Testis (tissue), 3 donors: ENCODE results near the gene TBC1D23. TPM values are rescaled to one million over a fixed set of nuclear protein-coding genes. Genes with fewer than 3 reads are reported as not detected.
"Not testable (repeated sequence)": the region's sequence is repeated elsewhere in the genome, so short reads cannot be mapped to it uniquely, and the experiment has no call there.

Experiments used
- DNase-seq: peaks from one replicate; pipeline ENCODE4 v3.0.0-alpha.2; 2019
- H3K27ac ChIP-seq, 2 donors: fragments of 200-600 bp; sonication (generic); one replicate each; pipeline ENCODE4 v1.5.1; 2019
- H3K27me3 ChIP-seq: fragments of 200-600 bp; sonication (generic); one replicate; pipeline ENCODE4 v1.5.1; 2019
- H3K36me3 ChIP-seq: fragments of 200-600 bp; sonication (generic); one replicate; pipeline ENCODE4 v1.5.1; 2017; ENCODE audit warnings: low read depth; ENCODE audit errors: missing control alignments
- H3K4me1 ChIP-seq: fragments of 200-600 bp; sonication (generic); one replicate; pipeline ENCODE4 v1.5.1; 2019
- H3K4me3 ChIP-seq, 2 donors: fragments of 200-600 bp; sonication (generic); one replicate each; pipeline ENCODE4 v1.5.1; 2017 to 2019
- H3K9me3 ChIP-seq: fragments of 200-600 bp; sonication (generic); one replicate; pipeline ENCODE4 v1.5.1; 2017
- POLR2A ChIP-seq: fragments of 450-650 bp; IDR thresholded peaks from one replicate; pipeline ENCODE4 v1.6.1; 2017; ENCODE audit warnings: antibody characterized with exemption, mild to moderate bottlenecking, moderate library complexity
- WGBS, 2 donors: methylation state at CpG; one replicate each; pipeline ENCODE4 v1.1.5; 2018; 5-methylcytosine and 5-hydroxymethylcytosine counted together
- intact Hi-C: fragments of 100-400 bp; cut with DNase I; formaldehyde crosslinking; loops from one replicate; pipeline ENCODE4 v1.15.1; 2023; ENCODE audit warnings: low total_unique reads
- polyA plus RNA-seq: library from polyadenylated mRNA; stranded (reverse); fragments of 350-450 nt; fragmentation: Illumina TruSeq; extraction: RNeasy Lipid Tissue Mini Kit (QIAGEN cat#74804); gene quantifications from one replicate; pipeline ENCODE4 v1.2.3, GENCODE V29; 2014; ENCODE audit warnings: low read depth, low replicate concordance; ENCODE audit not compliant: insufficient read depth
- total RNA-seq, 2 donors: library from RNA; depleted of rRNA; stranded (reverse); fragments of >200 nt; gene quantifications; one replicate each; pipeline ENCODE4 v1.2.3, GENCODE V29; 2016
- TF ChIP-seq, protein P1 (sequence below), 3 experiments: fragments of 450-650 bp in 2 of 3; fragments of 200-600 bp in 1 of 3; sonication (generic) in 1 of 3; IDR thresholded peaks; one replicate each; pipeline ENCODE4 v1.5.1; 2016 to 2019; ENCODE audit warnings: antibody characterized with exemption in 3 of 3, mild to moderate bottlenecking in 2 of 3, moderate library complexity in 1 of 3

The TBC1D23 gene
- total and polyA plus RNA-seq, 3 donors from 2014 or later: 20.6 to 35.6 (median 28.7) TPM

DNA sequence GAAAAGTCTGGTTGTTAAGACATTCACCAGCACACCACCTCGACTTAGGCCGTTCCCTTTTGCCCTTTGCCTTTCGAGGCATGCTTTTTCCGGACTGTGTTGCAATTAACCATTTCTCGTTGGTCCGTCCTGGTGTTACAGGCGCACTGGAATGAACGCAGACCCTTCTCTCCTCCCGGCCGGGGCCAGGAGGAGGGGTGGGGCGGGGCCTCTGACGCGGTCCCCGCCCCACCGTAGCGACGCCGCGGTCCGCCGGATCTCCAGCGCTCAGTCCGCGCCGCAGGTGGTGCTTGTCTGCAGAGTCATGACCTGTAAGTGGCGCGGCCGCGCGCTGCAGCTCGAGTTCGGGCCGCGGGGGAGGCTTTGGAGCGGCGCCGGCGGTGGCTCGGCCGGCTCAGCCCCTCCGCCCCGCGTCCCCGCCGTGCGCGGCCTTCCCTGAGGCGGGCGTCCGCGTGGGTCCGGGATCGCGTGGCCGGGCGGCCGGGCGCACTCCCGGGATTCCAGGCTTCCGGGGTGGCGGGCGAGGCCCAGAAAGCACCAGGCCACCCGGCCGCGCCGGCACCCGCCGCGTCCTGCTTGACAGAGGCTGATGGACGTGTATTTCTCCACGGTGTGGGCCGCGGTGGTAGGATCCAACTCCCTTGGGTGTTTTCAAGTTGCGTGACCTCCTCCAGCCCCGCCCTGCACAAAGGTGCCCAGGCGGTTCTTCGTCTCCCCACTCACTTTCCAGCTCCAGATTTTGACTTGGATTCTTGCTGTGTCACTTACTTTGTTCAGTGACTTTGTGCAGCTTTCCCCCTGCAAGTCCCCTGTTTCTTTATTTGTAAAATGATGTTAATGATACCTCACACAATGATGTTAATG, 73.9 kb downstream of the TBC1D23 start, which contains the start of gene NIT2:
TSS of gene NIT2 (plus strand) at position 270 of the 864 bp plus-strand sequence. CDS start at position 305, 35 bp downstream.
- peaks cover 8% of the 10 kb centered on the region for H3K4me1 ChIP-seq
- peak; percentile 92 for DNase-seq
- H3K27ac ChIP-seq: peak within 1 kb of the TSS; percentile 51 to 88
- no peaks in the 10 kb centered on the region for H3K9me3 ChIP-seq
- no peaks in the 10 kb centered on the region for H3K36me3 ChIP-seq
- no peak for TF ChIP-seq POLR2A
- 0% methylated on average over 11 to 61 of the region's 77 CpGs for WGBS, 2 donors
- intact Hi-C loops: no loop called here
- H3K4me3 ChIP-seq: peak within 1 kb of the TSS; percentile 63 to 78
- H3K27me3 ChIP-seq: no peaks in the 10 kb centered on the region

DNA sequence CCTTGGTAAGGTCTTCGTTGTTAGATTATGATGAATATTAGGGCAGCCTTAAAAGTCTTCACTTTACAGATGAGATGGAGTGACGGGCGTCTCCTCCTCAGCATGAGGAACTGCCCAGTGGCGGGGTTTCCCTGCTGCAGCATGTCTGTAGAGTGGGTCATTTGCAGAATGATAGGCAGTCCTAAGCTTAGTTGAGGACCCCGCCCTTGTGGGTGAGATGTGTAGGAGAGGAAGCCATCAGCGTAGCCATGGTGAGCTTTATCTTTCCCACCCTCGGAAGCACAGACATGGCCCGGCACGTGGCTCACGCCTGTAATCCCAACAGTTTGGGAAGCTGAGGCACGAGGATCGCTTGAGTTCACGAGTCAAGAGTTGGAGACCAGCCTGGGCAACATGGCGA, 74.6 kb downstream of the TBC1D23 start:
- H3K27me3 ChIP-seq: no peaks in the 10 kb centered on the region
- H3K4me3 ChIP-seq: peak overlapping the region; percentile 63 to 78
- H3K27ac ChIP-seq: peak overlapping the region; percentile 51 to 88
- WGBS, 2 donors: 51 to 62% methylated on average over 12 to 14 of the region's 14 CpGs
- TF ChIP-seq POLR2A: no peak
- TF ChIP-seq, protein P1, sequence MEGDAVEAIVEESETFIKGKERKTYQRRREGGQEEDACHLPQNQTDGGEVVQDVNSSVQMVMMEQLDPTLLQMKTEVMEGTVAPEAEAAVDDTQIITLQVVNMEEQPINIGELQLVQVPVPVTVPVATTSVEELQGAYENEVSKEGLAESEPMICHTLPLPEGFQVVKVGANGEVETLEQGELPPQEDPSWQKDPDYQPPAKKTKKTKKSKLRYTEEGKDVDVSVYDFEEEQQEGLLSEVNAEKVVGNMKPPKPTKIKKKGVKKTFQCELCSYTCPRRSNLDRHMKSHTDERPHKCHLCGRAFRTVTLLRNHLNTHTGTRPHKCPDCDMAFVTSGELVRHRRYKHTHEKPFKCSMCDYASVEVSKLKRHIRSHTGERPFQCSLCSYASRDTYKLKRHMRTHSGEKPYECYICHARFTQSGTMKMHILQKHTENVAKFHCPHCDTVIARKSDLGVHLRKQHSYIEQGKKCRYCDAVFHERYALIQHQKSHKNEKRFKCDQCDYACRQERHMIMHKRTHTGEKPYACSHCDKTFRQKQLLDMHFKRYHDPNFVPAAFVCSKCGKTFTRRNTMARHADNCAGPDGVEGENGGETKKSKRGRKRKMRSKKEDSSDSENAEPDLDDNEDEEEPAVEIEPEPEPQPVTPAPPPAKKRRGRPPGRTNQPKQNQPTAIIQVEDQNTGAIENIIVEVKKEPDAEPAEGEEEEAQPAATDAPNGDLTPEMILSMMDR (IDR thresholded peaks at IDR 0.05): no peak
- peaks cover 8% of the 10 kb centered on the region for H3K4me1 ChIP-seq
- no peaks in the 10 kb centered on the region for H3K36me3 ChIP-seq
- no peaks in the 10 kb centered on the region for H3K9me3 ChIP-seq
- peak; percentile 22 for DNase-seq
- intact Hi-C loops: no loop called here

GRCh38 chr3:100336229-100336628, 75.4 kb downstream of the TBC1D23 start:
- H3K27ac ChIP-seq, H3K4me3 ChIP-seq, H3K4me1 ChIP-seq, H3K36me3 ChIP-seq, intact Hi-C loops, H3K27me3 ChIP-seq, H3K9me3 ChIP-seq, DNase-seq: not testable (repeated sequence)
- WGBS, 2 donors: 62 to 80% methylated on average over 10 of the region's 10 CpGs

DNA sequence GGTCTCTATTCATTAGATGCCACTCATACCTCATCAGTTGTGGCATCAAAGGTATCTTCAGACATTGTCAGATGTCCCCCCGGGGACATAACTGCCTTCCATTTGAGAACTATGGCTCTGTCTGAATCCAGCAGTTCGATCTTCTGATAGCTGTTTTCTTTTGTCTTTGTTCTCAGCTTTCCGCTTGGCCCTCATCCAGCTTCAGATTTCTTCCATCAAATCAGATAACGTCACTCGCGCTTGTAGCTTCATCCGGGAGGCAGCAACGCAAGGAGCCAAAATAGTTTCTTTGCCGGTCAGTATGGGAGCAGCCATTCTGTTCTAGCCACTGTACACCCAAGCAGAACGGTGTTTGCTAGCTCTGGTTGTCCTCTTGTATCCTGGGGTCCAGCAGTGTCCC, 78.1 kb downstream of the TBC1D23 start:
- intact Hi-C loops: no loop called here
- H3K36me3 ChIP-seq: no peaks in the 10 kb centered on the region

DNA sequence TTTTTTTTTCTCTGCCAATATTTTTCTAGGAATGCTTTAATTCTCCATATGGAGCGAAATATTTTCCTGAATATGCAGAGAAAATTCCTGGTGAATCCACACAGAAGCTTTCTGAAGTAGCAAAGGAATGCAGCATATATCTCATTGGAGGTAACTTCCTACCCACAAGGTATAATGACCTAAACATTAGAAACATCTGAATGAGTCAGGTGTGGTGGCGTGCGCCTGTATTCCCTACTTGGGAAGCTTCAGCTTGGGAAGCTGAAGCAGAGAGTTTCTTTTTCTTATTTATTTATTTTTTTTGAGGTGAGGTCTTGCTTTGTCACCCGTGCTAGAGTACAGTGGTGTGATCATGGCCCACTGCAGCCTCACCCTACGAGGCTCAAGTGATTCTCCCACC, 79.0 kb downstream of the TBC1D23 start:
- no peak for DNase-seq
- 90 to 97% methylated on average over 5 of the region's 5 CpGs for WGBS, 2 donors
- no peak overlapping the region for H3K4me3 ChIP-seq
- no peak for TF ChIP-seq POLR2A
- TF ChIP-seq, protein P1 (IDR thresholded peaks at IDR 0.05): no peak
- H3K9me3 ChIP-seq: no peaks in the 10 kb centered on the region
- H3K4me1 ChIP-seq: peaks cover 8% of the 10 kb centered on the region
- H3K27ac ChIP-seq: no peak overlapping the region
- H3K27me3 ChIP-seq: no peaks in the 10 kb centered on the region
- intact Hi-C loops: no loop called here
- H3K36me3 ChIP-seq: no peaks in the 10 kb centered on the region

More for the DNA sequence above, 78.1 kb downstream of the TBC1D23 start:
- Histone ChIP-seq H3K4me1 (peaks cover 8% of the 10 kb centered on the region), H3K27ac (no peak overlapping the region), H3K9me3 (no peaks in the 10 kb centered on the region), H3K4me3 (no peak overlapping the region), H3K27me3 (no peaks in the 10 kb centered on the region)
- 92 to 93% methylated on average over 9 to 10 of the region's 10 CpGs for WGBS, 2 donors
- TF ChIP-seq POLR2A: no peak
- TF ChIP-seq, protein P1 (IDR thresholded peaks at IDR 0.05): no peak
- DNase-seq: no peak
